Measurements from ENCODE around the gene WDR91.

WDR91 gene

GRCh38 chr7:135197906-135198655 lies 13.2 kb downstream of the WDR91 start:
- DNase-seq: no peak

- no peak for DNase-seq
These were observed 14.0 kb downstream of the WDR91 start for GRCh38 chr7:135197343-135197742.

- no peak for DNase-seq
These were observed 15.2 kb downstream of the WDR91 start for GRCh38 chr7:135195968-135196629.

GRCh38 chr7:135195156-135195555 lies 16.2 kb downstream of the WDR91 start:
- DNase-seq: no peak

GRCh38 chr7:135194494-135195095 lies 16.7 kb downstream of the WDR91 start:
- DNase-seq: peak; percentile 76

GRCh38 chr7:135193615-135194081 lies 17.7 kb downstream of the WDR91 start:
- peak; percentile 93 for DNase-seq

- no peak for DNase-seq
These were observed 18.3 kb downstream of the WDR91 start for GRCh38 chr7:135192914-135193536.

GRCh38 chr7:135190703-135191102 lies 20.6 kb downstream of the WDR91 start:
- no peak for DNase-seq

GRCh38 chr7:135189961-135190360 lies 21.4 kb downstream of the WDR91 start:
- peak; percentile 41 for DNase-seq

- DNase-seq: no peak
These were observed 22.1 kb downstream of the WDR91 start for GRCh38 chr7:135189221-135189662.

GRCh38 chr7:135188298-135188984 lies 22.9 kb downstream of the WDR91 start:
- DNase-seq: no peak

GRCh38 chr7:135186841-135187253 lies 24.5 kb downstream of the WDR91 start:
- DNase-seq: no peak

GRCh38 chr7:135186261-135186540 lies 25.1 kb downstream of the WDR91 start:
- no peak for DNase-seq

GRCh38 chr7:135185471-135186260 lies 25.7 kb downstream of the WDR91 start:
- no peak for DNase-seq

GRCh38 chr7:135184254-135184841 lies 27.0 kb downstream of the WDR91 start:
- DNase-seq: no peak

- no peak for DNase-seq
These were observed 27.8 kb downstream of the WDR91 start for GRCh38 chr7:135183478-135183877.

GRCh38 chr7:135181929-135182678 lies 29.2 kb downstream of the WDR91 start:
- no peak for DNase-seq

- DNase-seq: no peak
These were observed 29.9 kb downstream of the WDR91 start for GRCh38 chr7:135181261-135181928.

GRCh38 chr7:135180122-135180521 lies 31.2 kb downstream of the WDR91 start:
- DNase-seq: no peak

- DNase-seq: no peak
These were observed 31.9 kb downstream of the WDR91 start for GRCh38 chr7:135179321-135179925.

Data from fibroblast of skin of back (primary cell).